A673 (cell line): ENCODE measurements around the gene ITFG1. TPM values are rescaled to one million over a fixed set of nuclear protein-coding genes. Genes with fewer than 3 reads are reported as not detected.
"Not testable (repeated sequence)": the region's sequence is repeated elsewhere in the genome, so short reads cannot be mapped to it uniquely, and the experiment has no call there.

Source experiments
- BruUV-seq: library from RNA; stranded (reverse); fragments of 400-500 nt; replicated peaks from 2 replicates; lab custom pipeline; 2021; lab: Mats Ljungman, UMichigan
- CTCF ChIA-PET: fragments of 300-600 bp; sonication (Branson Sonifier 250); formaldehyde crosslinking; loops from one replicate; lab custom pipeline; 2022; ENCODE audit warnings: antibody characterized with exemption; lab: Charles Lee
- POLR2A ChIA-PET: fragments of 300-600 bp; sonication (Branson Sonifier 250); formaldehyde crosslinking; loops from one replicate; lab custom pipeline; 2022; ENCODE audit warnings: antibody characterized with exemption; ENCODE audit not compliant: low non-redundant PET; lab: Charles Lee
- DNase-seq: peaks from one replicate; pipeline ENCODE4 v3.0.0-alpha.2; 2015; ENCODE audit warnings: low spot score
- H3K27ac ChIP-seq: fragments of 200-600 bp; sonication (generic); 2 replicates; pipeline ENCODE4 v1.5.1; 2016; ENCODE audit warnings: mixed run types, low read depth, mild to moderate bottlenecking, mixed read lengths, antibody characterized with exemption, low read length; ENCODE audit not compliant: poor library complexity, severe bottlenecking
- H3K27me3 ChIP-seq: fragments of 200-600 bp; sonication (generic); replicated peaks from 2 replicates; pipeline ENCODE4 v1.6.1; 2017; ENCODE audit warnings: mixed run types, low read depth, mild to moderate bottlenecking, mixed read lengths, antibody characterized with exemption, low read length; ENCODE audit not compliant: insufficient read depth, poor library complexity
- H3K36me3 ChIP-seq: fragments of 200-600 bp; sonication (generic); 2 replicates; pipeline ENCODE4 v1.6.1; 2016; ENCODE audit warnings: mixed run types, mild to moderate bottlenecking, mixed read lengths, antibody characterized with exemption, low read length; ENCODE audit not compliant: insufficient read depth, poor library complexity, severe bottlenecking
- H3K4me1 ChIP-seq: fragments of 200-600 bp; sonication (generic); 2 replicates; pipeline ENCODE4 v1.6.1; 2017; ENCODE audit warnings: mixed run types, mild to moderate bottlenecking, mixed read lengths, antibody characterized with exemption, low read length; ENCODE audit not compliant: insufficient read depth, poor library complexity, severe bottlenecking
- H3K4me3 ChIP-seq: fragments of 200-600 bp; sonication (generic); 2 replicates; pipeline ENCODE4 v1.5.1; 2016; ENCODE audit warnings: low read depth, mixed run types, mild to moderate bottlenecking, mixed read lengths, low read length; ENCODE audit not compliant: poor library complexity, severe bottlenecking
- H3K9me3 ChIP-seq: fragments of 200-600 bp; sonication (generic); 2 replicates; pipeline ENCODE4 v1.6.1; 2016; ENCODE audit warnings: mixed run types, low read depth, mild to moderate bottlenecking, mixed read lengths, antibody characterized with exemption, low read length; ENCODE audit not compliant: poor library complexity, severe bottlenecking
- CTCF ChIP-seq: fragments of 300-800, 200-600 bp; sonication (generic); conservative IDR thresholded peaks from 2 replicates; pipeline ENCODE4 v1.5.1; 2017; ENCODE audit warnings: low read depth, mild to moderate bottlenecking, antibody characterized with exemption, low read length, moderate library complexity, mixed read lengths
- EZH2 ChIP-seq: fragments of 200-600 bp; sonication (generic); IDR thresholded peaks from 2 replicates; pipeline ENCODE4 v1.6.1; 2017; ENCODE audit warnings: borderline replicate concordance, low read depth, mild to moderate bottlenecking, mixed read lengths, antibody characterized with exemption, low read length; ENCODE audit not compliant: poor library complexity, severe bottlenecking
- intact Hi-C: fragments of 100-400 bp; cut with micrococcal nuclease; formaldehyde crosslinking; loops from one replicate; pipeline ENCODE4 v1.10.0; 2022; ENCODE audit not compliant: unreplicated experiment
- total RNA-seq: library from RNA; stranded (reverse); gene quantifications from 2 replicates; pipeline ENCODE4 v1.2.3, GENCODE V29; 2021

ITFG1 gene
- total RNA-seq, 1 experiment from 2014 or later: 40.1 TPM

DNA sequence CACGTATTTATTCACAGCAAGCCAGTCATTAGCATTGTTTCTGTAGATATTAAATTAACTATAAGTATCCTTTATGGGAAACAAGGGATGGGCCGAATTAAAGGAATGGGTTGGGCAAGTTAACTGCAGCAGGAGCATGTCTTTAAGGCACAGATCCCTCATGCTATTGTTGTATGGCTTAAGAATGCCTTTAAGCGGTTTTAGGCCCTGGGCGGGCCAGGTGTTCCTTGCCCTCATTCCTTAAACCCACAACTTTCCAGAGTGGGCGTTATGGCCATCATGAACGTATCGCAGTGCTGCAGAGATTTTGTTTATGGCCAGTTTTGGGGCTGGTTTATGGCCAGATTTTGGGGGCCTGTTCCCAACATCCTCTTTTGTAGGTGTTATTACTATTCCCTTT is 9.3 kb upstream of the ITFG1 start:
- no TSS peak for BruUV-seq
- DNase-seq: no peak
- Histone ChIP-seq H3K27ac (no peak overlapping the region), H3K9me3 (no peaks in the 10 kb centered on the region), H3K27me3 (no peaks in the 10 kb centered on the region), H3K4me1 (no peaks in the 10 kb centered on the region), H3K36me3 (no peaks in the 10 kb centered on the region), H3K4me3 (no peak overlapping the region)
- ChIA-PET CTCF (no interaction called here), POLR2A (no interaction called here)
- no peak for TF ChIP-seq CTCF
- TF ChIP-seq EZH2: no peak
- intact Hi-C loops: no loop called here

- H3K36me3 ChIP-seq: no peaks in the 10 kb centered on the region
- BruUV-seq: no TSS peak
- H3K27ac ChIP-seq: no peak overlapping the region
- no peak for DNase-seq
- no peak overlapping the region for H3K4me3 ChIP-seq
- H3K4me1 ChIP-seq: peaks cover 1% of the 10 kb centered on the region
- ChIA-PET CTCF (no interaction called here), POLR2A (no interaction called here)
- intact Hi-C loops: loop anchor here (10.0 kb wide), 1 partner anchor 324 kb away; the partner anchor contains the start of gene NETO2
- no peaks in the 10 kb centered on the region for H3K9me3 ChIP-seq
- TF ChIP-seq EZH2 (no peak), CTCF (no peak)
- H3K27me3 ChIP-seq: no peaks in the 10 kb centered on the region
These were observed 8.4 kb upstream of the ITFG1 start for GRCh38 chr16:47469227-47469626.

DNA sequence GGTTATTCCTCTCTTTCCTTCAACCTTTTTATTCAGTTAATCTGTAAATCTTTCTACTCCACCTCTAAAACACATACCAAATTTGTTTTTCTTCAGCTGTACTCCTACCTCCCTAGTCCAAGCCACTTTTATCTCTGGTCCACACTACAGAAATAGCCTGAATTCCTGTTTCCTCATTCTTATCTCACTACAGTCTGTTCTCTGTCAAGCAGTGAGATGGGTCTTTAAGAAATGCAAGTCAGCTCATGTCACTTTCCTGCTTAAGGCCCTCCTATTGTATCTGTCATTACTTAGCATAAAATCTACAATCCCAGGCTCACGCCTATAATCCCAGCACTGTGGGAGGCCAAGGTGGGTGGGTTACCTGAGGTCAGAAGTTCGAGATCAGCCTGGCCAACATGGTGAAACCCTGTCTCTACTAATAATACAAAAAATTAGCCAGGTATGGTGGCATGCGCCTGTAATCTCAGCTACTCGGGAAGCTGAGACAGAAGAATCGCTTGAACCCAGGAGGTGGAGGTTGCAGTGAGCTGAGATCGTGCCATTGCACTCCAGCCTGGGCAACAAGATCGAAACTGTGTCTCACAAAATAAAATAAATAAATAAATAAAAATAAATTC is 7.3 kb upstream of the ITFG1 start:
- intact Hi-C loops: loop anchor here (10.0 kb wide), 1 partner anchor 323 kb away; the partner anchor contains the start of gene NETO2
- H3K9me3 ChIP-seq, CTCF ChIA-PET, H3K27ac ChIP-seq, BruUV-seq, H3K4me3 ChIP-seq, H3K36me3 ChIP-seq, H3K27me3 ChIP-seq, POLR2A ChIA-PET, DNase-seq: not testable (repeated sequence)
- peaks cover 11% of the 10 kb centered on the region for H3K4me1 ChIP-seq

- no peak overlapping the region for H3K4me3 ChIP-seq
- TF ChIP-seq EZH2 (no peak), CTCF (no peak)
- BruUV-seq: no TSS peak
- H3K36me3 ChIP-seq: no peaks in the 10 kb centered on the region
- peaks cover 17% of the 10 kb centered on the region for H3K4me1 ChIP-seq
- no peak for DNase-seq
- POLR2A ChIA-PET: no interaction called here
- no peaks in the 10 kb centered on the region for H3K27me3 ChIP-seq
- H3K27ac ChIP-seq: no peak overlapping the region
- H3K9me3 ChIP-seq: no peaks in the 10 kb centered on the region
- intact Hi-C loops: loop anchor here (10.0 kb wide), 1 partner anchor 323 kb away; the partner anchor contains the start of gene NETO2
- CTCF ChIA-PET: no interaction called here
These were observed 6.6 kb upstream of the ITFG1 start for GRCh38 chr16:47467501-47467900.
